Measurements from ENCODE around the gene RBFOX2. TPM values are rescaled to one million over a fixed set of nuclear protein-coding genes. Genes with fewer than 3 reads are reported as not detected.

RBFOX2 gene
- total and polyA plus RNA-seq, 4 donors = 14.2 to 53.6 (median 25.6) TPM

DNA sequence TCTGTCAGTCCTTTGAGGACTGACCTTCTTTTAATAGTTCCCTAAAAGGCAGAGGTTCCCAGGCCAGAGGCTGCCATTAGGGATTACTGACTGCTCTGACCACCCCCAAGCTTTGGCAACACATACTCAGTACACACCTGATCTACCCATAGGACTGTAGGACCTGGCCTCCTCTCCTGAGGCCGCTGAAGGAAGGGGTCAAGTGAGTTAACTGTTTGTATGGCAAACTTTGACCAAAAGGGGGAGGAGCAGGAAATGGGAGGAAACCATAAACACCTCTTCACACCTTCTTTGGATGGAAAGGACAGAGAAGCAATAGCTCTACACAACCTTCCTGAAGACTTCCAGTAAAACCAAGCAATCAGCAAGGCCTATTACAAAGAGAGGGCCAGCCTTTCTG is 207.0 kb downstream of the RBFOX2 start:
- TF ChIP-seq, protein P1, sequence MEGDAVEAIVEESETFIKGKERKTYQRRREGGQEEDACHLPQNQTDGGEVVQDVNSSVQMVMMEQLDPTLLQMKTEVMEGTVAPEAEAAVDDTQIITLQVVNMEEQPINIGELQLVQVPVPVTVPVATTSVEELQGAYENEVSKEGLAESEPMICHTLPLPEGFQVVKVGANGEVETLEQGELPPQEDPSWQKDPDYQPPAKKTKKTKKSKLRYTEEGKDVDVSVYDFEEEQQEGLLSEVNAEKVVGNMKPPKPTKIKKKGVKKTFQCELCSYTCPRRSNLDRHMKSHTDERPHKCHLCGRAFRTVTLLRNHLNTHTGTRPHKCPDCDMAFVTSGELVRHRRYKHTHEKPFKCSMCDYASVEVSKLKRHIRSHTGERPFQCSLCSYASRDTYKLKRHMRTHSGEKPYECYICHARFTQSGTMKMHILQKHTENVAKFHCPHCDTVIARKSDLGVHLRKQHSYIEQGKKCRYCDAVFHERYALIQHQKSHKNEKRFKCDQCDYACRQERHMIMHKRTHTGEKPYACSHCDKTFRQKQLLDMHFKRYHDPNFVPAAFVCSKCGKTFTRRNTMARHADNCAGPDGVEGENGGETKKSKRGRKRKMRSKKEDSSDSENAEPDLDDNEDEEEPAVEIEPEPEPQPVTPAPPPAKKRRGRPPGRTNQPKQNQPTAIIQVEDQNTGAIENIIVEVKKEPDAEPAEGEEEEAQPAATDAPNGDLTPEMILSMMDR (IDR thresholded peaks at IDR 0.05; ENCODE audit: low read depth, low read length, missing input control) = no peak
- TF ChIP-seq SP1 (IDR thresholded peaks at IDR 0.05) = peak; percentile 19
- no peak for TF ChIP-seq YY1 (IDR thresholded peaks at IDR 0.05)
- TF ChIP-seq RXRA (IDR thresholded peaks at IDR 0.05) = peak in 1 of 2 donors; percentile 77
- TF ChIP-seq NR2F2 (IDR thresholded peaks at IDR 0.05) = no peak
- TF ChIP-seq HNF4A (conservative IDR thresholded peaks at IDR 0.05) = peak; percentile 19 to 58
- no peak for DNase-seq (ENCODE audit: low spot score)
- Histone ChIP-seq H3K27ac (ENCODE audit: low read depth in 1 of 2, low read length in 2 of 2) (peak overlapping the region in 1 of 2 donors; percentile 55), H3K36me3 (ENCODE audit: control insufficient read depth in 4 of 4, insufficient read depth in 3 of 4, low read depth in 1 of 4, low read length in 3 of 4) (no peaks in the 10 kb centered on the region), H3K27me3 (ENCODE audit: control insufficient read depth in 4 of 4, insufficient read depth in 4 of 4, low read length in 3 of 4) (no peaks in the 10 kb centered on the region), H3K9me3 (ENCODE audit: control insufficient read depth in 4 of 4, low read length in 3 of 4) (no peaks in the 10 kb centered on the region), H3K4me3 (ENCODE audit: low read depth in 1 of 3, low read length in 3 of 3) (no peak overlapping the region), H3K9ac (ENCODE audit: low read depth in 1 of 2, low read length in 2 of 2) (no peak overlapping the region), H3K4me1 (ENCODE audit: control insufficient read depth in 4 of 4, insufficient read depth in 4 of 4, low read length in 3 of 4) (peaks cover 7 to 57% (median 36%) of the 10 kb centered on the region in 4 donors)
- 39% methylated on average over 1 of the region's 1 CpG for WGBS

DNA sequence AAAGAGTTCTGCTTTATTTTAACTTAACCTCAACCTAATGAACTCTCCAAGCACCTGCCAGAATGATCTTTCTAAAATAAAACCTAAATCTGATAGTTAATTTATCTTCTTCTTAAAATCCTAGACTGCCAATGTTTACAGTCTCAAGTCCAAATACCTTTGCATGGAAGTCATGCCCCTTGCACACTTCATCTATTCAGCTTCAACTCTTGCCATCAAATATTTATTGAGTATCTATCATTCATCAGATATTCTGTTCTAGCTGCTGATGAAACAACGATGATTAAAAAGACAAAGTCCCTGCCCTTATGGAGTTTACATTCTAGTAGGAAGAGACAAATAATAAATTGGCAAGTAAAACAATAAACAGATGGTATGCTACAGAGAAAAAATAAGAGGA is 209.2 kb downstream of the RBFOX2 start:
- Histone ChIP-seq H3K27ac (ENCODE audit: low read depth in 1 of 2, low read length in 2 of 2) (no peak overlapping the region), H3K4me1 (ENCODE audit: control insufficient read depth in 4 of 4, insufficient read depth in 4 of 4, low read length in 3 of 4) (peaks cover 4 to 50% (median 28%) of the 10 kb centered on the region in 4 donors), H3K36me3 (ENCODE audit: control insufficient read depth in 4 of 4, insufficient read depth in 3 of 4, low read depth in 1 of 4, low read length in 3 of 4) (no peaks in the 10 kb centered on the region), H3K4me3 (ENCODE audit: low read depth in 1 of 3, low read length in 3 of 3) (no peak overlapping the region), H3K27me3 (ENCODE audit: control insufficient read depth in 4 of 4, insufficient read depth in 4 of 4, low read length in 3 of 4) (no peaks in the 10 kb centered on the region), H3K9ac (ENCODE audit: low read depth in 1 of 2, low read length in 2 of 2) (no peak overlapping the region), H3K9me3 (ENCODE audit: control insufficient read depth in 4 of 4, low read length in 3 of 4) (no peaks in the 10 kb centered on the region)
- TF ChIP-seq, protein P2, sequence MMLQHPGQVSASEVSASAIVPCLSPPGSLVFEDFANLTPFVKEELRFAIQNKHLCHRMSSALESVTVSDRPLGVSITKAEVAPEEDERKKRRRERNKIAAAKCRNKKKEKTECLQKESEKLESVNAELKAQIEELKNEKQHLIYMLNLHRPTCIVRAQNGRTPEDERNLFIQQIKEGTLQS (IDR thresholded peaks at IDR 0.05) = peak; percentile 13
- TF ChIP-seq, protein P3, sequence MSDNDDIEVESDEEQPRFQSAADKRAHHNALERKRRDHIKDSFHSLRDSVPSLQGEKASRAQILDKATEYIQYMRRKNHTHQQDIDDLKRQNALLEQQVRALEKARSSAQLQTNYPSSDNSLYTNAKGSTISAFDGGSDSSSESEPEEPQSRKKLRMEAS (IDR thresholded peaks at IDR 0.05) = peak; percentile 34
- TF ChIP-seq, protein P4, sequence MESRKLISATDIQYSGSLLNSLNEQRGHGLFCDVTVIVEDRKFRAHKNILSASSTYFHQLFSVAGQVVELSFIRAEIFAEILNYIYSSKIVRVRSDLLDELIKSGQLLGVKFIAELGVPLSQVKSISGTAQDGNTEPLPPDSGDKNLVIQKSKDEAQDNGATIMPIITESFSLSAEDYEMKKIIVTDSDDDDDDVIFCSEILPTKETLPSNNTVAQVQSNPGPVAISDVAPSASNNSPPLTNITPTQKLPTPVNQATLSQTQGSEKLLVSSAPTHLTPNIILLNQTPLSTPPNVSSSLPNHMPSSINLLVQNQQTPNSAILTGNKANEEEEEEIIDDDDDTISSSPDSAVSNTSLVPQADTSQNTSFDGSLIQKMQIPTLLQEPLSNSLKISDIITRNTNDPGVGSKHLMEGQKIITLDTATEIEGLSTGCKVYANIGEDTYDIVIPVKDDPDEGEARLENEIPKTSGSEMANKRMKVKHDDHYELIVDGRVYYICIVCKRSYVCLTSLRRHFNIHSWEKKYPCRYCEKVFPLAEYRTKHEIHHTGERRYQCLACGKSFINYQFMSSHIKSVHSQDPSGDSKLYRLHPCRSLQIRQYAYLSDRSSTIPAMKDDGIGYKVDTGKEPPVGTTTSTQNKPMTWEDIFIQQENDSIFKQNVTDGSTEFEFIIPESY (IDR thresholded peaks at IDR 0.05) = peak; percentile 14
- peak; percentile 11 for TF ChIP-seq SP1 (IDR thresholded peaks at IDR 0.05)
- TF ChIP-seq NR2F2 (IDR thresholded peaks at IDR 0.05) = no peak
- TF ChIP-seq, protein P5, sequence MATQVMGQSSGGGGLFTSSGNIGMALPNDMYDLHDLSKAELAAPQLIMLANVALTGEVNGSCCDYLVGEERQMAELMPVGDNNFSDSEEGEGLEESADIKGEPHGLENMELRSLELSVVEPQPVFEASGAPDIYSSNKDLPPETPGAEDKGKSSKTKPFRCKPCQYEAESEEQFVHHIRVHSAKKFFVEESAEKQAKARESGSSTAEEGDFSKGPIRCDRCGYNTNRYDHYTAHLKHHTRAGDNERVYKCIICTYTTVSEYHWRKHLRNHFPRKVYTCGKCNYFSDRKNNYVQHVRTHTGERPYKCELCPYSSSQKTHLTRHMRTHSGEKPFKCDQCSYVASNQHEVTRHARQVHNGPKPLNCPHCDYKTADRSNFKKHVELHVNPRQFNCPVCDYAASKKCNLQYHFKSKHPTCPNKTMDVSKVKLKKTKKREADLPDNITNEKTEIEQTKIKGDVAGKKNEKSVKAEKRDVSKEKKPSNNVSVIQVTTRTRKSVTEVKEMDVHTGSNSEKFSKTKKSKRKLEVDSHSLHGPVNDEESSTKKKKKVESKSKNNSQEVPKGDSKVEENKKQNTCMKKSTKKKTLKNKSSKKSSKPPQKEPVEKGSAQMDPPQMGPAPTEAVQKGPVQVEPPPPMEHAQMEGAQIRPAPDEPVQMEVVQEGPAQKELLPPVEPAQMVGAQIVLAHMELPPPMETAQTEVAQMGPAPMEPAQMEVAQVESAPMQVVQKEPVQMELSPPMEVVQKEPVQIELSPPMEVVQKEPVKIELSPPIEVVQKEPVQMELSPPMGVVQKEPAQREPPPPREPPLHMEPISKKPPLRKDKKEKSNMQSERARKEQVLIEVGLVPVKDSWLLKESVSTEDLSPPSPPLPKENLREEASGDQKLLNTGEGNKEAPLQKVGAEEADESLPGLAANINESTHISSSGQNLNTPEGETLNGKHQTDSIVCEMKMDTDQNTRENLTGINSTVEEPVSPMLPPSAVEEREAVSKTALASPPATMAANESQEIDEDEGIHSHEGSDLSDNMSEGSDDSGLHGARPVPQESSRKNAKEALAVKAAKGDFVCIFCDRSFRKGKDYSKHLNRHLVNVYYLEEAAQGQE (IDR thresholded peaks at IDR 0.05) = no peak
- no peak for TF ChIP-seq YY1 (IDR thresholded peaks at IDR 0.05)
- TF ChIP-seq FOXA2 (IDR thresholded peaks at IDR 0.05) = peak; percentile 55
- no peak for TF ChIP-seq EGR1 (IDR thresholded peaks at IDR 0.05; ENCODE audit: low read depth in 2 of 2)
- TF ChIP-seq HNF4G (IDR thresholded peaks at IDR 0.05) = no peak
- TF ChIP-seq RXRA (IDR thresholded peaks at IDR 0.05) = peak; percentile 35 to 39
- TF ChIP-seq TAF1 (conservative IDR thresholded peaks at IDR 0.05) = no peak
- no peak for TF ChIP-seq RAD21 (IDR thresholded peaks at IDR 0.05)
- no peak for TF ChIP-seq GABPA (IDR thresholded peaks at IDR 0.05 in 1 of 2, conservative IDR thresholded peaks at IDR 0.05 in 1 of 2)
- TF ChIP-seq JUND (IDR thresholded peaks at IDR 0.05) = no peak
- TF ChIP-seq, protein P1 (IDR thresholded peaks at IDR 0.05; ENCODE audit: low read depth, low read length, missing input control) = no peak
- TF ChIP-seq HNF4A (conservative IDR thresholded peaks at IDR 0.05) = peak; percentile 71 to 77
- TF ChIP-seq FOXA1 (IDR thresholded peaks at IDR 0.05) = no peak
- 42% methylated on average over 1 of the region's 1 CpG for WGBS
- DNase-seq (ENCODE audit: low spot score) = no peak
